KMS-11 (cell line): ENCODE measurements around the gene TIMM22.

Experiments
- H2AFZ ChIP-seq: fragments of 200-600 bp; sonication (generic); 2 replicates; pipeline ENCODE4 v1.6.1; 2016; ENCODE audit warnings: antibody characterized with exemption, mixed run types, low read depth
- H3K27ac ChIP-seq: fragments of 200-600 bp; sonication (generic); 2 replicates; pipeline ENCODE4 v1.6.1; 2016; ENCODE audit warnings: mild to moderate bottlenecking, mixed run types
- H3K27me3 ChIP-seq: fragments of 200-600 bp; sonication (generic); 2 replicates; pipeline ENCODE4 v1.6.1; 2017; ENCODE audit warnings: mild to moderate bottlenecking, low read depth, mixed run types, moderate library complexity; ENCODE audit not compliant: insufficient read depth
- H3K36me3 ChIP-seq: fragments of 200-600 bp; sonication (generic); 2 replicates; pipeline ENCODE4 v1.6.1; 2017; ENCODE audit warnings: mild to moderate bottlenecking, mixed run types; ENCODE audit not compliant: insufficient read depth
- H3K4me1 ChIP-seq: fragments of 200-600 bp; sonication (generic); 2 replicates; pipeline ENCODE4 v1.6.1; 2016; ENCODE audit warnings: mild to moderate bottlenecking, low read depth, mixed run types; ENCODE audit not compliant: poor library complexity, severe bottlenecking
- H3K4me2 ChIP-seq: fragments of 200-600 bp; sonication (generic); 2 replicates; pipeline ENCODE4 v1.7.0; 2016; ENCODE audit warnings: mild to moderate bottlenecking, mixed run types
- H3K4me3 ChIP-seq: fragments of 200-600 bp; sonication (generic); IDR thresholded peaks from 2 replicates; pipeline ENCODE4 v1.6.1; 2017; ENCODE audit warnings: low read depth, low read length, mixed read lengths; ENCODE audit not compliant: insufficient read depth
- H3K79me2 ChIP-seq: fragments of 200-600 bp; sonication (generic); 2 replicates; pipeline ENCODE4 v1.6.1; 2016; ENCODE audit warnings: low read depth, mixed run types; ENCODE audit not compliant: insufficient read depth
- H3K9ac ChIP-seq: fragments of 200-600 bp; sonication (generic); 2 replicates; pipeline ENCODE4 v1.6.1; 2016; ENCODE audit warnings: mild to moderate bottlenecking, mixed run types
- H4K20me1 ChIP-seq: fragments of 200-600 bp; sonication (generic); 2 replicates; pipeline ENCODE4 v1.6.1; 2016; ENCODE audit warnings: mild to moderate bottlenecking, mixed run types; ENCODE audit not compliant: insufficient read depth
- TF ChIP-seq, protein P1 (sequence below): fragments of 200-600 bp; sonication (generic); conservative IDR thresholded peaks from 2 replicates; pipeline ENCODE4 v1.6.1; 2017; ENCODE audit warnings: low read depth, mild to moderate bottlenecking, antibody characterized with exemption, low read length, moderate library complexity, mixed read lengths

TIMM22 gene

GRCh38 chr17:1050996-1051925, 54.3 kb downstream of the TIMM22 start:
- Histone ChIP-seq H4K20me1 (no peaks in the 10 kb centered on the region), H3K4me3 (no peak overlapping the region), H3K79me2 (no peaks in the 10 kb centered on the region), H3K27me3 (no peaks in the 10 kb centered on the region), H3K4me1 (no peaks in the 10 kb centered on the region), H3K27ac (no peak overlapping the region), H3K36me3 (no peaks in the 10 kb centered on the region), H3K4me2 (no peak overlapping the region), H2AFZ (no peak overlapping the region), H3K9ac (no peak overlapping the region)
- TF ChIP-seq, protein P1, sequence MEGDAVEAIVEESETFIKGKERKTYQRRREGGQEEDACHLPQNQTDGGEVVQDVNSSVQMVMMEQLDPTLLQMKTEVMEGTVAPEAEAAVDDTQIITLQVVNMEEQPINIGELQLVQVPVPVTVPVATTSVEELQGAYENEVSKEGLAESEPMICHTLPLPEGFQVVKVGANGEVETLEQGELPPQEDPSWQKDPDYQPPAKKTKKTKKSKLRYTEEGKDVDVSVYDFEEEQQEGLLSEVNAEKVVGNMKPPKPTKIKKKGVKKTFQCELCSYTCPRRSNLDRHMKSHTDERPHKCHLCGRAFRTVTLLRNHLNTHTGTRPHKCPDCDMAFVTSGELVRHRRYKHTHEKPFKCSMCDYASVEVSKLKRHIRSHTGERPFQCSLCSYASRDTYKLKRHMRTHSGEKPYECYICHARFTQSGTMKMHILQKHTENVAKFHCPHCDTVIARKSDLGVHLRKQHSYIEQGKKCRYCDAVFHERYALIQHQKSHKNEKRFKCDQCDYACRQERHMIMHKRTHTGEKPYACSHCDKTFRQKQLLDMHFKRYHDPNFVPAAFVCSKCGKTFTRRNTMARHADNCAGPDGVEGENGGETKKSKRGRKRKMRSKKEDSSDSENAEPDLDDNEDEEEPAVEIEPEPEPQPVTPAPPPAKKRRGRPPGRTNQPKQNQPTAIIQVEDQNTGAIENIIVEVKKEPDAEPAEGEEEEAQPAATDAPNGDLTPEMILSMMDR, result no peak
